A549 (cell line): ENCODE data around the gene CDC73. TPM values are rescaled to one million over a fixed set of nuclear protein-coding genes. Genes with fewer than 3 reads are reported as not detected.

ENCODE experiments used
- ATAC-seq, 2 experiments: fragments of 200-7000 bp in 1 of 2; fragments of >200 bp in 1 of 2; cut with Nextera tagmentation in 1 of 2; cut with Tn5 transposase in 1 of 2; 3 replicates each; pipeline versions ENCODE4 v1.8.0 to v1.9.1; 2018 to 2020; ENCODE audit warnings: mild to moderate bottlenecking in 1 of 2, moderate library complexity in 1 of 2
- CTCF ChIA-PET: fragments of 300-600 bp; sonication (Branson Sonifier 250); formaldehyde crosslinking; extraction: SDS; loops from one replicate; lab custom pipeline; 2021; ENCODE audit warnings: antibody characterized with exemption, inconsistent platforms; lab: Yijun Ruan, JAX
- POLR2A ChIA-PET: fragments of 350-600 bp; formaldehyde crosslinking; extraction: SDS; loops from one replicate; lab custom pipeline; 2021; ENCODE audit warnings: antibody characterized with exemption, inconsistent platforms; lab: Yijun Ruan, JAX
- DNase-seq, 2 experiments: peaks; one replicate each; pipeline versions ENCODE4 v3.0.0 to v3.0.0-alpha.2; 2011 to 2016; ENCODE audit warnings: low read depth in 1 of 2, low spot score in 1 of 2
- FAIRE-seq: peaks from 2 replicates; lab custom pipeline; 2011; peaks lifted over from hg19 to GRCh38; lab: Jason Lieb, UNC
- H3K27ac ChIP-seq, 2 experiments: fragments of >200 bp; sonication (Bioruptor Twin); formaldehyde crosslinking; 3 replicates each; pipeline ENCODE4 v1.5.1; 2016 to 2017
- H3K4me1 ChIP-seq: fragments of >200 bp; sonication (Bioruptor Twin); formaldehyde crosslinking; 3 replicates; pipeline ENCODE4 v1.6.1; 2016
- H3K4me2 ChIP-seq: fragments of >200 bp; sonication (Bioruptor Twin); formaldehyde crosslinking; 3 replicates; pipeline ENCODE4 v1.6.1; 2016
- H3K4me3 ChIP-seq: fragments of >200 bp; sonication (Bioruptor Twin); formaldehyde crosslinking; 3 replicates; pipeline ENCODE4 v1.5.1; 2016
- H3K9me3 ChIP-seq: fragments of >200 bp; sonication (Bioruptor Twin); formaldehyde crosslinking; 3 replicates; pipeline ENCODE4 v1.6.1; 2016
- BCL3 ChIP-seq: fragments of >200 bp; sonication (Bioruptor Twin); formaldehyde crosslinking; IDR thresholded peaks from 3 replicates; pipeline ENCODE4 v1.6.1; 2016
- BHLHE40 ChIP-seq: IDR thresholded peaks from 2 replicates; pipeline ENCODE4 v1.6.1; 2012; ENCODE audit warnings: low read depth, low read length, inconsistent platforms
- CBX2 ChIP-seq: fragments of 200-600 bp; sonication (generic); IDR thresholded peaks from 2 replicates; pipeline ENCODE4 v1.6.1; 2016; ENCODE audit warnings: low read depth, mild to moderate bottlenecking, borderline replicate concordance
- CBX8 ChIP-seq: fragments of 200-600 bp; sonication (generic); IDR thresholded peaks from 2 replicates; pipeline ENCODE4 v1.6.1; 2016
- CEBPB ChIP-seq, 2 experiments: fragments of >200 bp in 1 of 2; sonication (Bioruptor Twin) in 1 of 2; formaldehyde crosslinking in 1 of 2; IDR thresholded peaks; 2 replicates each; pipeline ENCODE4 v1.6.1; 2012 to 2016
- ELK1 ChIP-seq: fragments of 150-350 bp; IDR thresholded peaks from 2 replicates; pipeline ENCODE4 v1.6.1; 2014; ENCODE audit warnings: low read depth, mild to moderate bottlenecking, low read length
- ESRRA ChIP-seq: fragments of 150-350 bp; IDR thresholded peaks from 2 replicates; pipeline ENCODE4 v1.6.1; 2014; ENCODE audit warnings: mild to moderate bottlenecking, low read length, borderline replicate concordance
- FOSB ChIP-seq: fragments of 250-450 bp; sonication (Bioruptor Pico); IDR thresholded peaks from 2 replicates; pipeline ENCODE4 v1.5.0; 2020; ENCODE audit warnings: mild to moderate bottlenecking, moderate library complexity
- FOSL2 ChIP-seq, 2 experiments: fragments of 450-650 bp in 1 of 2; fragments of >200 bp in 1 of 2; sonication (Bioruptor Twin) in 1 of 2; formaldehyde crosslinking; IDR thresholded peaks; 2 replicates each; pipeline versions ENCODE4 v1.5.0 to v1.6.1; 2016 to 2020; ENCODE audit warnings: mild to moderate bottlenecking in 1 of 2, moderate library complexity in 1 of 2
- HES2 ChIP-seq: fragments of >200 bp; sonication (Bioruptor Twin); formaldehyde crosslinking; IDR thresholded peaks from 2 replicates; pipeline ENCODE4 v1.6.1; 2016
- HOXB13 ChIP-seq: fragments of 250-450 bp; sonication (Bioruptor Pico); IDR thresholded peaks from 2 replicates; pipeline ENCODE4 v1.5.0; 2020; ENCODE audit warnings: low read depth, mild to moderate bottlenecking, moderate library complexity
- KDM1A ChIP-seq: fragments of 200-600 bp; sonication (generic); IDR thresholded peaks from 2 replicates; pipeline ENCODE4 v1.6.1; 2016; ENCODE audit warnings: low read depth, mild to moderate bottlenecking
- KDM5A ChIP-seq: fragments of 200-600 bp; sonication (generic); IDR thresholded peaks from 2 replicates; pipeline ENCODE4 v1.6.1; 2016; ENCODE audit warnings: antibody characterized with exemption, mild to moderate bottlenecking
- MAFK ChIP-seq: fragments of 450-650 bp; IDR thresholded peaks from 2 replicates; pipeline ENCODE4 v1.6.1; 2014; ENCODE audit not compliant: partially characterized antibody
- MAX ChIP-seq: IDR thresholded peaks from 2 replicates; pipeline ENCODE4 v1.6.1; 2012
- MYC ChIP-seq: IDR thresholded peaks from 2 replicates; pipeline ENCODE4 v1.6.1; 2012; ENCODE audit warnings: mild to moderate bottlenecking, inconsistent platforms, low read length, improper control_type of control experiment, borderline replicate concordance
- NPAS2 ChIP-seq: fragments of 250-450 bp; sonication (Bioruptor Pico); IDR thresholded peaks from 2 replicates; pipeline ENCODE4 v1.8.0; 2022; ENCODE audit warnings: mild to moderate bottlenecking, moderate library complexity, borderline replicate concordance
- POLR2A ChIP-seq: IDR thresholded peaks from 2 replicates; pipeline ENCODE4 v1.6.1; 2012; ENCODE audit warnings: mild to moderate bottlenecking, low read length
- POLR2AphosphoS2 ChIP-seq: conservative IDR thresholded peaks from 2 replicates; pipeline ENCODE4 v1.6.1; 2012; ENCODE audit warnings: low read length, improper control_type of control experiment, inconsistent platforms
- RAD21 ChIP-seq, 2 experiments: fragments of >200 bp in 1 of 2; sonication (Bioruptor Twin) in 1 of 2; formaldehyde crosslinking in 1 of 2; IDR thresholded peaks in 1 of 2; conservative IDR thresholded peaks in 1 of 2; 2 replicates in 1 of 2; 3 replicates in 1 of 2; pipeline ENCODE4 v1.6.1; 2012 to 2018; ENCODE audit warnings: inconsistent platforms in 1 of 2
- RARB ChIP-seq: fragments of 250-450 bp; sonication (Bioruptor Pico); IDR thresholded peaks from 2 replicates; pipeline ENCODE4 v1.8.0; 2021; ENCODE audit warnings: mild to moderate bottlenecking, moderate library complexity
- REST ChIP-seq: fragments of 200-600 bp; sonication (generic); IDR thresholded peaks from 2 replicates; pipeline ENCODE4 v1.6.1; 2016; ENCODE audit warnings: antibody characterized with exemption, mild to moderate bottlenecking, moderate library complexity
- RNF2 ChIP-seq: fragments of 200-600 bp; sonication (generic); IDR thresholded peaks from 2 replicates; pipeline ENCODE4 v1.6.1; 2016; ENCODE audit warnings: low read depth, mild to moderate bottlenecking, antibody characterized with exemption, moderate library complexity, borderline replicate concordance
- SREBF2 ChIP-seq: fragments of 450-650 bp; IDR thresholded peaks from 2 replicates; pipeline ENCODE4 v1.6.1; 2014; ENCODE audit warnings: mild to moderate bottlenecking, moderate library complexity
- WGBS: methylation state at CpG from one replicate; pipeline ENCODE4 v1.1.6; 2017; ENCODE audit errors: missing lambda C conversion rate; 5-methylcytosine and 5-hydroxymethylcytosine counted together
- polyA plus RNA-seq, 4 experiments: library from polyadenylated mRNA; depleted of rRNA in 3 of 4; stranded (reverse); fragments of >200 nt; fragmentation: RNase III in 1 of 4; extraction: RNeasy Plus Mini Kit Qiagen cat#74134 plus additional on column Dnase treatment in 1 of 4; gene quantifications; 2 replicates in 3 of 4; 3 replicates in 1 of 4; pipeline ENCODE4 v1.2.3, GENCODE V29; 2011 to 2017

Gene CDC73
- polyA plus RNA-seq, 2 of the 4 experiments (the other 2 are of a cell fraction): 42.2 to 77.9 TPM

- no peak for FAIRE-seq
- POLR2A ChIA-PET: interaction anchor here (0.7 kb wide), 1 partner anchor 826 kb away, joined by 3 read pairs; no protein-coding TSS in a partner anchor
- TF ChIP-seq RNF2 (no peak), RARB (CRISPR knock-in tag) (no peak), POLR2AphosphoS2 (no peak)
- TF ChIP-seq, all 56 proteins: peak for 0
- ATAC-seq (no peak), DNase-seq (no peak)
- no peak overlapping the region for H3K4me3 ChIP-seq
- H3K4me2 ChIP-seq: no peak overlapping the region
- no peaks in the 10 kb centered on the region for H3K4me1 ChIP-seq
- H3K9me3 ChIP-seq: no peaks in the 10 kb centered on the region
- no peak overlapping the region for H3K27ac ChIP-seq
- CTCF ChIA-PET: interaction anchor here (0.9 kb wide), 1 partner anchor 9 kb away, joined by 3 read pairs; the partner anchor contains the start of gene B3GALT2
Observed at GRCh38 chr1:193176788-193177187, 55.0 kb downstream of the CDC73 start.

GRCh38 chr1:193179094-193179493 lies 57.3 kb downstream of the CDC73 start:
- H3K4me3 ChIP-seq: no peak overlapping the region
- no peak for ATAC-seq
- H3K27ac ChIP-seq: no peak overlapping the region
- ChIA-PET POLR2A (no interaction called here), CTCF (no interaction called here)
- FAIRE-seq: no peak
- TF ChIP-seq CBX8 (no peak), REST (no peak), ELK1 (no peak), SREBF2 (no peak), MYC (no peak)
- 85% methylated on average over 4 of the region's 4 CpGs for WGBS
- no peak for DNase-seq
- H3K4me1 ChIP-seq: peaks cover 6% of the 10 kb centered on the region; the same call in 2 of the 3 replicates
- no peak overlapping the region for H3K4me2 ChIP-seq
- H3K9me3 ChIP-seq: no peaks in the 10 kb centered on the region

GRCh38 chr1:193181536-193181935 lies 59.7 kb downstream of the CDC73 start:
- no peak for FAIRE-seq
- ATAC-seq: no peak
- no peaks in the 10 kb centered on the region for H3K9me3 ChIP-seq
- ChIA-PET POLR2A (no interaction called here), CTCF (interaction anchor here (1.0 to 1.3 kb wide), 2 partner anchors 48 to 167 kb away, joined by 3 to 4 read pairs; no protein-coding TSS in a partner anchor)
- no peak overlapping the region for H3K27ac ChIP-seq
- no peak for DNase-seq
- peaks cover 20% of the 10 kb centered on the region; the same call in 2 of the 3 replicates for H3K4me1 ChIP-seq
- no peak overlapping the region for H3K4me3 ChIP-seq
- WGBS: 68% methylated on average over 1 of the region's 1 CpG
- H3K4me2 ChIP-seq: no peak overlapping the region
- TF ChIP-seq KDM5A: no peak
- TF ChIP-seq HOXB13 (CRISPR knock-in tag): no peak
- no peak for TF ChIP-seq POLR2A
- TF ChIP-seq MAX: no peak
- TF ChIP-seq KDM1A: no peak
- no peak for TF ChIP-seq FOSL2 (IDR thresholded peaks at IDR 0.05)
- TF ChIP-seq FOSL2 (CRISPR knock-in tag; IDR thresholded peaks at IDR 0.05): no peak
- no peak for TF ChIP-seq MAFK
- no peak for TF ChIP-seq CEBPB (IDR thresholded peaks at IDR 0.05)
- TF ChIP-seq NPAS2 (CRISPR knock-in tag): no peak
- no peak for TF ChIP-seq BHLHE40
- no peak for TF ChIP-seq ESRRA
- no peak for TF ChIP-seq RNF2
- TF ChIP-seq RAD21 (conservative IDR thresholded peaks at IDR 0.05 in 1 of 2, IDR thresholded peaks at IDR 0.05 in 1 of 2): no peak
- TF ChIP-seq HES2: no peak
- TF ChIP-seq BCL3: no peak
- TF ChIP-seq CBX2: no peak
- no peak for TF ChIP-seq FOSB (CRISPR knock-in tag)
- TF ChIP-seq REST: no peak
